ENCODE data around the gene GAGE12H. TPM values are rescaled to one million over a fixed set of nuclear protein-coding genes. Genes with fewer than 3 reads are reported as not detected.

GAGE12H gene
- total RNA-seq, 1 experiment from 2014 or later: not detected

DNA sequence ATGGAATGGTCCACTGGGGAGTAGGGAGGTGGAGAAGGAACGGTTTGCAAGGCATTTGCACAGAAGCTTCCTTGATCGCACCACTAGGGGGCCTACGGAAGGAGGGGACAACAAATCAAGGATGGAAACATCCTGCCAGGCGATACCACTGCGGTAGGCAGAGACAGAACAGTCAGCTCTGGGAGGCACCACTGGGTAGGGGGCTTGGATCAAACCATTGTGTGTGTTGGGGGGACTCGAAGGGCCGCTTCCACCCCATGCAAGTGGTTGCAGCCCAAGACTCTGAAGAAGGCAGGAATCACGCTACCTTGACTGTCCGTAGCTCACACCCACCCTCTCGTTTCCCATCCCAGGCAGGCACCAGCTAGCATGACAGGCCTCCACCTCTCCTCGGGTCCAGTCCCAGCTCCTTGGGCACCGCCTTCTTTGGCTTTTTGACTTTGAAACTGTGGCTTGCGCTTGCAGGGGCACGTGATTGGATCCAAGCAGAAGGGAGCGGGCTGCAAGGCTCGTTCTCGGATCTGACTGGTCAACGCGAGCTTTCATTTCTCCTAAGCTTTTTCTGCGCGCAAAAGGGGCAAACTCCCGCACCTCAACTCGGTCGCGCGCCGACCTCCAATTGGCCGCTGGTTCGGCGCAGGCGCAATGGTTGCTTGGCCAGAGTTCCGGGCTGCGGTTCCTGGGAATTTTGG lies 47.5 kb downstream of the GAGE12H start:
- Histone ChIP-seq H3K9me3 (replicated peaks) (no peaks in the 10 kb centered on the region), H3K36me3 (no peaks in the 10 kb centered on the region), H3K4me3 (no peak overlapping the region), H3K27ac (no peak overlapping the region), H3K4me1 (replicated peaks) (no peaks in the 10 kb centered on the region), H3K27me3 (replicated peaks) (no peaks in the 10 kb centered on the region)
- no peak for DNase-seq (ENCODE audit: low read depth in 1 of 2, low spot score in 2 of 2)

Other genes starting within 250 kb of the GAGE12H start
- not detected in 2 replicates for gene GAGE13, start 248.4 kb upstream of the GAGE12H start, total RNA-seq (2014; rRNA removed; shearing (Covaris generic))
- gene GAGE12C, start 47.8 kb upstream of the GAGE12H start, total RNA-seq (2014; rRNA removed; shearing (Covaris generic)): not detected in 2 replicates
- gene GAGE12D, start 38.2 kb upstream of the GAGE12H start, total RNA-seq (2014; rRNA removed; shearing (Covaris generic)): not detected in 2 replicates
- gene GAGE12E, start 28.7 kb upstream of the GAGE12H start, total RNA-seq (2014; rRNA removed; shearing (Covaris generic)): not detected in 2 replicates
- gene GAGE12F, start 19.1 kb upstream of the GAGE12H start, total RNA-seq (2014; rRNA removed; shearing (Covaris generic)): not detected in 2 replicates
- not detected in 2 replicates for gene GAGE12G, start 9.5 kb upstream of the GAGE12H start, total RNA-seq (2014; rRNA removed; shearing (Covaris generic))
- not detected in 2 replicates for gene GAGE2A, start 9.5 kb downstream of the GAGE12H start, total RNA-seq (2014; rRNA removed; shearing (Covaris generic))
- not detected in 2 replicates for gene GAGE1, start 19.1 kb downstream of the GAGE12H start, total RNA-seq (2014; rRNA removed; shearing (Covaris generic))
- gene PAGE1, start 116.0 kb downstream of the GAGE12H start, total RNA-seq (2014; rRNA removed; shearing (Covaris generic)): not detected in 2 replicates
- not detected in 2 replicates for gene PAGE4, start 249.4 kb downstream of the GAGE12H start, total RNA-seq (2014; rRNA removed; shearing (Covaris generic))